Hepatocyte (in vitro differentiated cells): ENCODE results near the gene RNF125.

Experiments used
- EZH2 ChIP-seq: fragments of 200-600 bp; sonication (generic); IDR thresholded peaks from 2 replicates; pipeline ENCODE4 v1.6.1; 2016; ENCODE audit warnings: antibody characterized with exemption, mild to moderate bottlenecking, borderline replicate concordance
- TF ChIP-seq, protein P1 (sequence below): fragments of 200-600 bp; sonication (generic); IDR thresholded peaks from 2 replicates; pipeline ENCODE4 v1.5.1; 2016; ENCODE audit warnings: antibody characterized with exemption, mild to moderate bottlenecking; ENCODE audit not compliant: poor library complexity

DNA sequence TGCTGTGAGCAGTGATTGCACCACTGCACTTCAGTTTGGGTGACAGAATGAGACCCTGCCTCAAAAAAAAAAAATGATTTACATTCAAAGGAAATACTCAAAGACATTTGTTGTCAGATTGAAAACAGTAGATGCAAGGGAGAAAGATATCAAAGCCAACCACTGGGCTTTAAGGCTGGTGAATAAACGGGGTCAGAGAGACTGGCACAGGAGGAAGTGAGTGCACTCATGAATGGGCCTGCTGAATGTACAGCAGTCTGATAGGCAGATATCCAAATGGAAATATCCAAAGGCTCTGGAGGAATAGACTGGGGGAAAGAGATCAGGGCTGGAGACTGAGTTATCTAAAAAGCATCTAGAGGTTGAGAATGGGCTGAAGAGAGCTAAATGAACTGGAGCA, 10.9 kb downstream of the RNF125 start:
- TF ChIP-seq, protein P1, sequence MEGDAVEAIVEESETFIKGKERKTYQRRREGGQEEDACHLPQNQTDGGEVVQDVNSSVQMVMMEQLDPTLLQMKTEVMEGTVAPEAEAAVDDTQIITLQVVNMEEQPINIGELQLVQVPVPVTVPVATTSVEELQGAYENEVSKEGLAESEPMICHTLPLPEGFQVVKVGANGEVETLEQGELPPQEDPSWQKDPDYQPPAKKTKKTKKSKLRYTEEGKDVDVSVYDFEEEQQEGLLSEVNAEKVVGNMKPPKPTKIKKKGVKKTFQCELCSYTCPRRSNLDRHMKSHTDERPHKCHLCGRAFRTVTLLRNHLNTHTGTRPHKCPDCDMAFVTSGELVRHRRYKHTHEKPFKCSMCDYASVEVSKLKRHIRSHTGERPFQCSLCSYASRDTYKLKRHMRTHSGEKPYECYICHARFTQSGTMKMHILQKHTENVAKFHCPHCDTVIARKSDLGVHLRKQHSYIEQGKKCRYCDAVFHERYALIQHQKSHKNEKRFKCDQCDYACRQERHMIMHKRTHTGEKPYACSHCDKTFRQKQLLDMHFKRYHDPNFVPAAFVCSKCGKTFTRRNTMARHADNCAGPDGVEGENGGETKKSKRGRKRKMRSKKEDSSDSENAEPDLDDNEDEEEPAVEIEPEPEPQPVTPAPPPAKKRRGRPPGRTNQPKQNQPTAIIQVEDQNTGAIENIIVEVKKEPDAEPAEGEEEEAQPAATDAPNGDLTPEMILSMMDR: no peak
- no peak for TF ChIP-seq EZH2
